GM12878 (cell line): Measurements from ENCODE around the gene ETV6. TPM values are rescaled to one million over a fixed set of nuclear protein-coding genes. Genes with fewer than 3 reads are reported as not detected.

Experiments
- ATAC-seq: fragments of 200-7000 bp; cut with Tn5 transposase; 3 replicates; pipeline ENCODE4 v1.9.1; 2020; ENCODE audit warnings: mild to moderate bottlenecking, moderate library complexity
- BruUV-seq: library from RNA; stranded (reverse); fragments of 400-500 nt; replicated peaks from 2 replicates; lab custom pipeline; 2021; lab: Mats Ljungman, UMichigan
- CTCF ChIA-PET: fragments of 300-600 bp; sonication (Branson Sonifier 250); formaldehyde crosslinking; extraction: SDS; loops from one replicate; lab custom pipeline; 2021; ENCODE audit warnings: inconsistent platforms; lab: Yijun Ruan, JAX
- POLR2A ChIA-PET: fragments of 350-600 bp; formaldehyde crosslinking; extraction: SDS; loops from one replicate; lab custom pipeline; 2021; ENCODE audit warnings: inconsistent platforms; lab: Charles Lee
- RAD21 ChIA-PET: fragments of 300-600 bp; sonication (Branson Sonifier 250); formaldehyde crosslinking; loops from one replicate; lab custom pipeline; 2023; ENCODE audit warnings: antibody characterized with exemption; ENCODE audit not compliant: unreplicated experiment; lab: Charles Lee
- SMC1A ChIA-PET: fragments of 300-600 bp; sonication (Branson Sonifier 250); formaldehyde crosslinking; loops from one replicate; lab custom pipeline; 2023; ENCODE audit not compliant: unreplicated experiment, uncharacterized antibody; lab: Charles Lee
- DNase-seq: peaks from one replicate; pipeline ENCODE4 v3.0.0-alpha.2; 2011; ENCODE audit warnings: low read depth, low spot score
- FAIRE-seq: peaks from 3 replicates; lab custom pipeline; 2011; peaks lifted over from hg19 to GRCh38; lab: Jason Lieb, UNC
- H2AFZ ChIP-seq: 2 replicates; pipeline ENCODE4 v1.6.0; 2011; ENCODE audit warnings: low read depth, low read length, control low read depth; ENCODE audit not compliant: control insufficient read depth
- H3K27ac ChIP-seq: 2 replicates; pipeline ENCODE4 v1.5.1; 2011; ENCODE audit warnings: control low read depth; ENCODE audit not compliant: control insufficient read depth, insufficient read depth
- H3K27me3 ChIP-seq, 2 experiments: replicated peaks in 1 of 2; 2 replicates each; pipeline versions ENCODE4 v1.6.0 to v1.6.1; 2011; ENCODE audit warnings: low read length in 1 of 2; ENCODE audit not compliant: control insufficient read depth in 2 of 2, insufficient read depth in 2 of 2
- H3K36me3 ChIP-seq, 2 experiments: 2 replicates each; pipeline ENCODE4 v1.5.1; 2011; ENCODE audit warnings: low read length in 1 of 2; ENCODE audit not compliant: control insufficient read depth in 2 of 2, insufficient read depth in 2 of 2
- H3K4me1 ChIP-seq: 2 replicates; pipeline ENCODE4 v1.6.1; 2011; ENCODE audit warnings: mild to moderate bottlenecking, low read length, moderate library complexity, mixed read lengths; ENCODE audit not compliant: control insufficient read depth, insufficient read depth
- H3K4me2 ChIP-seq: 2 replicates; pipeline ENCODE4 v1.6.0; 2011; ENCODE audit warnings: control low read depth; ENCODE audit not compliant: control insufficient read depth, insufficient read depth
- H3K4me3 ChIP-seq: fragments of 200-600 bp; sonication (generic); 2 replicates; pipeline ENCODE4 v1.5.1; 2016
- H3K79me2 ChIP-seq: 2 replicates; pipeline ENCODE4 v1.6.0; 2011; ENCODE audit warnings: low read length; ENCODE audit not compliant: control insufficient read depth, insufficient read depth
- H3K9ac ChIP-seq: 2 replicates; pipeline ENCODE4 v1.8.0; 2011; ENCODE audit warnings: low read length, control low read depth, mixed read lengths; ENCODE audit not compliant: control insufficient read depth, insufficient read depth
- H3K9me3 ChIP-seq: replicated peaks from 3 replicates; pipeline ENCODE4 v1.5.1; 2011; ENCODE audit warnings: mild to moderate bottlenecking, low read length; ENCODE audit not compliant: control insufficient read depth, insufficient read depth
- H4K20me1 ChIP-seq: 2 replicates; pipeline ENCODE4 v1.6.0; 2011; ENCODE audit not compliant: control insufficient read depth, insufficient read depth
- HCFC1 ChIP-seq: fragments of 150-350 bp; IDR thresholded peaks from 2 replicates; pipeline ENCODE4 v1.6.1; 2014; ENCODE audit warnings: low read length
- MTA3 ChIP-seq: IDR thresholded peaks from 2 replicates; pipeline ENCODE4 v1.6.1; 2012; ENCODE audit warnings: low read length, inconsistent platforms, borderline replicate concordance
- NFYA ChIP-seq: IDR thresholded peaks from 2 replicates; pipeline ENCODE4 v1.6.1; 2011; ENCODE audit warnings: low read depth, mild to moderate bottlenecking, low read length, improper control_type of control experiment, borderline replicate concordance
- RUNX3 ChIP-seq: IDR thresholded peaks from 2 replicates; pipeline ENCODE4 v1.6.1; 2012; ENCODE audit warnings: low read length, inconsistent platforms
- WGBS: methylation state at CpG from one replicate; pipeline ENCODE4 v1.1.6; 2016; ENCODE audit warnings: low lambda C conversion rate; ENCODE audit not compliant: insufficient replicate concordance, insufficient coverage; ENCODE audit errors: missing lambda C conversion rate; 5-methylcytosine and 5-hydroxymethylcytosine counted together
- in situ Hi-C: fragments of 300-500 bp; cut with MboI; formaldehyde crosslinking; loops from 9 replicates; pipeline ENCODE4 v1.14.3; 2018; ENCODE audit warnings: mixed read lengths
- intact Hi-C: fragments of 100-400 bp; cut with micrococcal nuclease; formaldehyde crosslinking; loops from one replicate; pipeline ENCODE4 v1.14.2; 2022; ENCODE audit not compliant: unreplicated experiment
- polyA plus RNA-seq, 11 experiments: library from polyadenylated mRNA; depleted of rRNA in 4 of 11; unstranded in 6 of 11; stranded (reverse) in 5 of 11; fragments of >200 nt; fragmentation: Nextera tagmentation in 4 of 11; fragmentation: Illumina TruSeq in 1 of 11; extraction: Ambion mirVana in 4 of 11; extraction: Trizol in 1 of 11; gene quantifications; 1 replicate in 1 of 11; 2 replicates in 10 of 11; pipeline versions ENCODE4 v1.2.1 to v1.2.3, GENCODE V29; 2011 to 2016; ENCODE audit warnings: inconsistent platforms in 2 of 11, missing spikeins in 2 of 11, low read depth in 1 of 11
- total RNA-seq, 4 experiments: library from RNA; depleted of rRNA in 3 of 4; stranded (reverse); fragments of >200 nt in 3 of 4; fragmentation: Illumina TruSeq in 1 of 4; extraction: Trizol in 1 of 4; gene quantifications; 2 replicates each; pipeline versions ENCODE4 v1.2.1 to v1.2.3, GENCODE V29; 2013 to 2021
- TF ChIP-seq, protein P1 (sequence below): IDR thresholded peaks from 2 replicates; pipeline ENCODE4 v1.6.1; 2011; ENCODE audit warnings: borderline replicate concordance, low read depth, mild to moderate bottlenecking, moderate library complexity, mixed read lengths, low read length; ENCODE audit not compliant: insufficient read depth; ENCODE audit errors: extremely low read length
- TF ChIP-seq, protein P2 (sequence below): fragments of 450-650 bp; IDR thresholded peaks from 2 replicates; pipeline ENCODE4 v1.6.1; 2016; ENCODE audit warnings: mild to moderate bottlenecking

Gene ETV6
- total and polyA plus RNA-seq, 10 of the 15 experiments (the other 5 are each of a cell fraction or from before 2014, with no cell fraction given) = 6.6 to 74.8 (median 24.6) TPM

DNA sequence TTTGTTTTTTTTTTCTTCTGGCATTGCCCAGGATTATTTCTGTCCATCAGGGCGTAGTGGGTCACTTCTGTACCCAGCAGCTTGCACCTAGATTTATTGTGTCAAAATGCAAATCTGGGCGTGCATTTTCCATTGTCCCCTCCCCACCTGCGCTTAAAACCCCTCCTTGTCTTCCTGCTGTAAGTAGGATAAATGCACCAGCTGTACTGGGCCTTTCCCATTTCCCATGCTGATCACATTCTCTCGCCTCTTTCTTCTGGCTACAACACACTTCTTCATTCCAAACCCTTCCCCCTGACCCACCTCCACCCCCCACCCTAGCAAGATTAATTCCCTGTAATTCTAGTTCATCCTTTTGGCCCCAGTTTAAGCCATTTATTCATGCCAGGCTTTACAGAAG lies 128.0 kb downstream of the ETV6 start:
- no peaks in the 10 kb centered on the region for H4K20me1 ChIP-seq
- TF ChIP-seq MTA3 (no peak), NFYA (no peak), HCFC1 (no peak), RUNX3 (no peak)
- TF ChIP-seq, protein P1, sequence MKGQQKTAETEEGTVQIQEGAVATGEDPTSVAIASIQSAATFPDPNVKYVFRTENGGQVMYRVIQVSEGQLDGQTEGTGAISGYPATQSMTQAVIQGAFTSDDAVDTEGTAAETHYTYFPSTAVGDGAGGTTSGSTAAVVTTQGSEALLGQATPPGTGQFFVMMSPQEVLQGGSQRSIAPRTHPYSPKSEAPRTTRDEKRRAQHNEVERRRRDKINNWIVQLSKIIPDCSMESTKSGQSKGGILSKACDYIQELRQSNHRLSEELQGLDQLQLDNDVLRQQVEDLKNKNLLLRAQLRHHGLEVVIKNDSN = no peak
- TF ChIP-seq, protein P2, sequence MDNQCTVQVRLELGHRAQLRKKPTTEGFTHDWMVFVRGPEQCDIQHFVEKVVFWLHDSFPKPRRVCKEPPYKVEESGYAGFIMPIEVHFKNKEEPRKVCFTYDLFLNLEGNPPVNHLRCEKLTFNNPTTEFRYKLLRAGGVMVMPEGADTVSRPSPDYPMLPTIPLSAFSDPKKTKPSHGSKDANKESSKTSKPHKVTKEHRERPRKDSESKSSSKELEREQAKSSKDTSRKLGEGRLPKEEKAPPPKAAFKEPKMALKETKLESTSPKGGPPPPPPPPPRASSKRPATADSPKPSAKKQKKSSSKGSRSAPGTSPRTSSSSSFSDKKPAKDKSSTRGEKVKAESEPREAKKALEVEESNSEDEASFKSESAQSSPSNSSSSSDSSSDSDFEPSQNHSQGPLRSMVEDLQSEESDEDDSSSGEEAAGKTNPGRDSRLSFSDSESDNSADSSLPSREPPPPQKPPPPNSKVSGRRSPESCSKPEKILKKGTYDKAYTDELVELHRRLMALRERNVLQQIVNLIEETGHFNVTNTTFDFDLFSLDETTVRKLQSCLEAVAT = no peak
- TF ChIP-seq, all 136 proteins: peak for 0
- DNase-seq = no peak
- no TSS peak for BruUV-seq
- no peak for FAIRE-seq
- WGBS = 93% methylated on average over 4 of the region's 4 CpGs
- CTCF ChIA-PET = no interaction called here
- Histone ChIP-seq H3K27me3 (no peaks in the 10 kb centered on the region), H3K4me1 (peaks cover 71% of the 10 kb centered on the region), H3K79me2 (peaks cover 79% of the 10 kb centered on the region), H3K9ac (no peak overlapping the region), H3K4me2 (no peak overlapping the region), H3K27ac (peak overlapping the region; percentile 95), H3K9me3 (no peaks in the 10 kb centered on the region), H3K4me3 (no peak overlapping the region), H2AFZ (no peak overlapping the region), H3K36me3 (peaks cover 6 to 15% of the 10 kb centered on the region in 2 experiments)
- ATAC-seq = no peak
- POLR2A ChIA-PET = no interaction called here
- RAD21 ChIA-PET = interaction anchor here (0.6 to 8.2 kb wide), 2 partner anchors 14 to 46 kb away, joined by 3 to 212 read pairs; no protein-coding TSS in a partner anchor
- intact Hi-C loops (no loop called here), in situ Hi-C loops (no loop called here)
- SMC1A ChIA-PET = interaction anchor here (39.9 kb wide), 1 partner anchor 22 kb away, joined by 1116 read pairs; no protein-coding TSS in a partner anchor
